ENCODE results near the gene SLC12A8. TPM values are rescaled to one million over a fixed set of nuclear protein-coding genes. Genes with fewer than 3 reads are reported as not detected.

SLC12A8 gene
- total and polyA plus RNA-seq, 2 donors (not counting 1 experiment from before 2014, with no cell fraction given) = 15.1 to 19.5 TPM

DNA sequence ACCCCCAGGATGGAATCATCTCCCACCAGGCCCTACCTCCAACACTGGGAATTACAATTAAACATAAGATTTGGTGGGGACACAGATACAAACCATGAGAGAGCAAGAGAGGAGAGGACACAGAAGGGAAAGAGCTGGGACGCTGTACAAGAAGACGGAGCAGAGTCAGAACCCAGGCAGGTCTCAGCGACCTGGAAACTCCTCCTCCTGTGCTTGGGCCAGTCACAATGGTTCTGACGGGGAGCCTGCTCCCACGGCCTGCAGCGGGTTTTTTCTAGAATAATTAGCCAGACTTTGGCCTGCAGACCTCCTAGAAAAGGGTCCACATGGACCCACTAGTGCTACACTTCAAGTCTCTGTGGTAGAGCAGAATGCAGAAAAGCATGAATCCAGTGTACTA, 5.6 kb downstream of the SLC12A8 start:
- Histone ChIP-seq H3K4me3 (replicated peaks in 1 of 4; ENCODE audit: control extremely low read depth in 1 of 4, insufficient read depth in 1 of 4, low read depth in 3 of 4, low read length in 4 of 4) (no peak overlapping the region), H3K9me3 (ENCODE audit: control insufficient read depth, insufficient read depth, low read depth, low read length) (no peaks in the 10 kb centered on the region), H3K27ac (ENCODE audit: insufficient read depth, low read length) (no peak overlapping the region), H3K27me3 (ENCODE audit: control insufficient read depth, insufficient read depth, low read length) (peaks cover 4% of the 10 kb centered on the region), H2AFZ (ENCODE audit: low read length) (no peak overlapping the region), H3K79me2 (ENCODE audit: control insufficient read depth, insufficient read depth, low read length) (no peaks in the 10 kb centered on the region), H3K4me1 (ENCODE audit: control insufficient read depth, extremely low read depth, insufficient read depth, low read length) (no peaks in the 10 kb centered on the region), H3K9ac (ENCODE audit: insufficient read depth, low read length) (no peak overlapping the region), H3K36me3 (ENCODE audit: control insufficient read depth, insufficient read depth, low read length) (no peaks in the 10 kb centered on the region), H4K20me1 (ENCODE audit: control insufficient read depth, extremely low read depth, insufficient read depth, low read length) (no peaks in the 10 kb centered on the region), H3K4me2 (ENCODE audit: extremely low read depth, insufficient read depth, low read length) (no peak overlapping the region)
- DNase-seq (ENCODE audit: low read depth in 2 of 2) = no peak
- TF ChIP-seq EZH2 (IDR thresholded peaks at IDR 0.05; ENCODE audit: low read length, missing control alignments) = no peak
- TF ChIP-seq, protein P1, sequence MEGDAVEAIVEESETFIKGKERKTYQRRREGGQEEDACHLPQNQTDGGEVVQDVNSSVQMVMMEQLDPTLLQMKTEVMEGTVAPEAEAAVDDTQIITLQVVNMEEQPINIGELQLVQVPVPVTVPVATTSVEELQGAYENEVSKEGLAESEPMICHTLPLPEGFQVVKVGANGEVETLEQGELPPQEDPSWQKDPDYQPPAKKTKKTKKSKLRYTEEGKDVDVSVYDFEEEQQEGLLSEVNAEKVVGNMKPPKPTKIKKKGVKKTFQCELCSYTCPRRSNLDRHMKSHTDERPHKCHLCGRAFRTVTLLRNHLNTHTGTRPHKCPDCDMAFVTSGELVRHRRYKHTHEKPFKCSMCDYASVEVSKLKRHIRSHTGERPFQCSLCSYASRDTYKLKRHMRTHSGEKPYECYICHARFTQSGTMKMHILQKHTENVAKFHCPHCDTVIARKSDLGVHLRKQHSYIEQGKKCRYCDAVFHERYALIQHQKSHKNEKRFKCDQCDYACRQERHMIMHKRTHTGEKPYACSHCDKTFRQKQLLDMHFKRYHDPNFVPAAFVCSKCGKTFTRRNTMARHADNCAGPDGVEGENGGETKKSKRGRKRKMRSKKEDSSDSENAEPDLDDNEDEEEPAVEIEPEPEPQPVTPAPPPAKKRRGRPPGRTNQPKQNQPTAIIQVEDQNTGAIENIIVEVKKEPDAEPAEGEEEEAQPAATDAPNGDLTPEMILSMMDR (conservative IDR thresholded peaks at IDR 0.05 in 1 of 2, IDR thresholded peaks at IDR 0.05 in 1 of 2; ENCODE audit: low read depth in 1 of 2, low read length in 2 of 2) = no peak

GRCh38 chr3:125203731-125204130, 8.8 kb downstream of the SLC12A8 start:
- Histone ChIP-seq H3K27me3 (ENCODE audit: control insufficient read depth, insufficient read depth, low read length) (no peaks in the 10 kb centered on the region), H2AFZ (ENCODE audit: low read length) (no peak overlapping the region), H3K9me3 (ENCODE audit: control insufficient read depth, insufficient read depth, low read depth, low read length) (no peaks in the 10 kb centered on the region), H3K4me3 (replicated peaks in 1 of 4; ENCODE audit: control extremely low read depth in 1 of 4, insufficient read depth in 1 of 4, low read depth in 3 of 4, low read length in 4 of 4) (no peak overlapping the region), H3K79me2 (ENCODE audit: control insufficient read depth, insufficient read depth, low read length) (no peaks in the 10 kb centered on the region), H3K4me1 (ENCODE audit: control insufficient read depth, extremely low read depth, insufficient read depth, low read length) (no peaks in the 10 kb centered on the region), H3K27ac (ENCODE audit: insufficient read depth, low read length) (no peak overlapping the region), H3K4me2 (ENCODE audit: extremely low read depth, insufficient read depth, low read length) (no peak overlapping the region), H3K36me3 (ENCODE audit: control insufficient read depth, insufficient read depth, low read length) (no peaks in the 10 kb centered on the region), H3K9ac (ENCODE audit: insufficient read depth, low read length) (no peak overlapping the region), H4K20me1 (ENCODE audit: control insufficient read depth, extremely low read depth, insufficient read depth, low read length) (no peaks in the 10 kb centered on the region)
- DNase-seq (ENCODE audit: low read depth in 2 of 2) = no peak
- no peak for TF ChIP-seq EZH2 (IDR thresholded peaks at IDR 0.05; ENCODE audit: low read length, missing control alignments)
- TF ChIP-seq, protein P1 (conservative IDR thresholded peaks at IDR 0.05 in 1 of 2, IDR thresholded peaks at IDR 0.05 in 1 of 2; ENCODE audit: low read depth in 1 of 2, low read length in 2 of 2) = no peak

DNA sequence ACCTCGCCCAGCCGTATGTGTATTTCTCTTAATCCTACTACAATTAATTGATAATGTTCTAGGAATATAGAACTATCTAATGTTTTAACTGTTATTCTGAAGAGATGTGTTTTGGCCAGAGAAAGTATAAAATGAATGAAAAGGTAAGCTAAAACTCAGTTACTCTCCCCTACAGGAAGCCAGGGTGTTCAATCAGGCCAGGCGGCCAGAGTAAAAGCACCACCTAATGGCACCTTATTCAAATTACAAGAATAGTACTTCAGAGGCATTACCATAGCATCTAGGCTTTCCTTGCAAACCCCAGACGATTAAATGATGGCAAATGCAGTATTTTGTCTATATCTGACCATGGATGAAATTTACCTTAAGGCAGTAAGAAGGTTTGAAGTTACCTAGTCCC, 10.4 kb downstream of the SLC12A8 start:
- Histone ChIP-seq H3K27ac (ENCODE audit: insufficient read depth, low read length) (no peak overlapping the region), H3K4me2 (ENCODE audit: extremely low read depth, insufficient read depth, low read length) (no peak overlapping the region), H3K79me2 (ENCODE audit: control insufficient read depth, insufficient read depth, low read length) (no peaks in the 10 kb centered on the region), H3K27me3 (ENCODE audit: control insufficient read depth, insufficient read depth, low read length) (no peaks in the 10 kb centered on the region), H3K9ac (ENCODE audit: insufficient read depth, low read length) (no peak overlapping the region), H2AFZ (ENCODE audit: low read length) (no peak overlapping the region), H4K20me1 (ENCODE audit: control insufficient read depth, extremely low read depth, insufficient read depth, low read length) (no peaks in the 10 kb centered on the region), H3K36me3 (ENCODE audit: control insufficient read depth, insufficient read depth, low read length) (no peaks in the 10 kb centered on the region), H3K4me3 (replicated peaks in 1 of 4; ENCODE audit: control extremely low read depth in 1 of 4, insufficient read depth in 1 of 4, low read depth in 3 of 4, low read length in 4 of 4) (no peak overlapping the region), H3K4me1 (ENCODE audit: control insufficient read depth, extremely low read depth, insufficient read depth, low read length) (no peaks in the 10 kb centered on the region), H3K9me3 (ENCODE audit: control insufficient read depth, insufficient read depth, low read depth, low read length) (no peaks in the 10 kb centered on the region)
- TF ChIP-seq, protein P1 (conservative IDR thresholded peaks at IDR 0.05 in 1 of 2, IDR thresholded peaks at IDR 0.05 in 1 of 2; ENCODE audit: low read depth in 1 of 2, low read length in 2 of 2) = peak in 1 of 2 donors; percentile 42
- TF ChIP-seq EZH2 (IDR thresholded peaks at IDR 0.05; ENCODE audit: low read length, missing control alignments) = no peak
- peak in 1 of 2 donors; percentile 50 for DNase-seq (ENCODE audit: low read depth in 2 of 2)
